ENCODE results near the gene CAPN13. TPM values are rescaled to one million over a fixed set of nuclear protein-coding genes. Genes with fewer than 3 reads are reported as not detected.

Gene CAPN13
- total RNA-seq, 1 donor from 2014 or later: not detected

DNA sequence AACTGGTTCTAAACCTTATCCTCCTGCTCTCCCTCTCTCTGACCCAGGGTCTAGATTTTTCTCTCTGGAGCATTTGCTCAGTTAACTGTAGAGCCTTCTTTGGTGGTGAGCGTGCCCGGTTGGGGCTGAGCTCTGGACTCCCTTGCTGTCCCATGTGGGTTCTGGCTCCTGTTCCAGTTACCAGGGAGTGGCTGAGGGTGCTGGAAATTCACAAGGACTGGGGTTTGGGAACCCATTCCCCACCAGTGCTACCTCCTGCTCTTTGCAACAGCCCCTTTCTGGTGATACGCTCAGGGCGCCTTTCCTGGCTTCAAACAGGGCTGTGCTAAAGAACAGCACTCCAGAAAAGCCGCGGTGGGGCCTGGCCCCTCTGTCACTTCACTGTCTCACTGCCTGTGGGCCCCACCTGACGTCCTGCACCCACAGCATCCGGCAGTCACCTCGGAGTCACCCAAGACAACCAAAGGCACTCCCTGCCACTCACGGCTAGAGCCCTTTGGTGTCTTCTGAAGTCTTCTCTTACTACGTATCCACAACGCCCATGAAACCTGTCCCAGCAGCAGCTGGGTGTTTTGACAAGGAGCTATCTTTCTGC, 41.3 kb downstream of the CAPN13 start:
- H3K27ac ChIP-seq (ENCODE audit: low read depth, low read length): no peak overlapping the region
- no peaks in the 10 kb centered on the region for H3K9me3 ChIP-seq (ENCODE audit: control insufficient read depth in 3 of 3, low read length in 3 of 3)
- H3K4me3 ChIP-seq (ENCODE audit: low read length in 3 of 3): no peak overlapping the region
- peaks cover 0 to 20% (median 9%) of the 10 kb centered on the region in 3 donors for H3K27me3 ChIP-seq (ENCODE audit: control insufficient read depth in 3 of 3, insufficient read depth in 3 of 3, low read length in 3 of 3)
- no peaks in the 10 kb centered on the region for H3K36me3 ChIP-seq (ENCODE audit: control insufficient read depth in 3 of 3, insufficient read depth in 3 of 3, low read length in 3 of 3)
- no peak overlapping the region for H3K9ac ChIP-seq (ENCODE audit: low read depth in 1 of 3, low read length in 3 of 3)
- peaks cover 0 to 5% (median 4%) of the 10 kb centered on the region in 3 donors for H3K4me1 ChIP-seq (ENCODE audit: control insufficient read depth in 3 of 3, insufficient read depth in 3 of 3, low read length in 3 of 3)

DNA sequence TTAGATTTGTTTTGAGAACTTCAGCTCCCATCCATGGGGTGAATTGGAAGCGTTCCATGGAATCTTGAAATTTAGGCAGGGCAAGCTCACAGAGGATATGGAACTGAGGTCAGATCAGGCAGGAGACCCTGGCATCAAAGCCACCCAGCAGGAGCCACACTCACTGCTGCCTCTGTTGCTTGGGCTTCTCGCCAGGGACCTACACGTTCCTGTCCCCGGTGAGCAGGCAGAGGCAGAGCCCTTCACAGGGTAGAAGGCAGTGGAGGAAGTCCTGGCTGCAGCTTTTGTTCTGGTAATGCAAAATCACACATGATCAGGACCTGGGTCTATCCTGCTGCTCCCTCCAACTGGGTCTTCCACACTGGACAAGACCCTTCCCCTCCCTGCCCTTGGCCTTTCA, 42.1 kb downstream of the CAPN13 start:
- Histone ChIP-seq H3K4me1 (ENCODE audit: control insufficient read depth in 3 of 3, insufficient read depth in 3 of 3, low read length in 3 of 3) (peaks cover 0 to 5% (median 4%) of the 10 kb centered on the region in 3 donors), H3K4me3 (ENCODE audit: low read length in 3 of 3) (no peak overlapping the region), H3K9ac (ENCODE audit: low read depth in 1 of 3, low read length in 3 of 3) (no peak overlapping the region), H3K27me3 (ENCODE audit: control insufficient read depth in 3 of 3, insufficient read depth in 3 of 3, low read length in 3 of 3) (peaks cover 0 to 18% (median 10%) of the 10 kb centered on the region in 3 donors), H3K9me3 (ENCODE audit: control insufficient read depth in 3 of 3, low read length in 3 of 3) (no peaks in the 10 kb centered on the region), H3K27ac (ENCODE audit: low read depth, low read length) (no peak overlapping the region), H3K36me3 (ENCODE audit: control insufficient read depth in 3 of 3, insufficient read depth in 3 of 3, low read length in 3 of 3) (no peaks in the 10 kb centered on the region)

DNA sequence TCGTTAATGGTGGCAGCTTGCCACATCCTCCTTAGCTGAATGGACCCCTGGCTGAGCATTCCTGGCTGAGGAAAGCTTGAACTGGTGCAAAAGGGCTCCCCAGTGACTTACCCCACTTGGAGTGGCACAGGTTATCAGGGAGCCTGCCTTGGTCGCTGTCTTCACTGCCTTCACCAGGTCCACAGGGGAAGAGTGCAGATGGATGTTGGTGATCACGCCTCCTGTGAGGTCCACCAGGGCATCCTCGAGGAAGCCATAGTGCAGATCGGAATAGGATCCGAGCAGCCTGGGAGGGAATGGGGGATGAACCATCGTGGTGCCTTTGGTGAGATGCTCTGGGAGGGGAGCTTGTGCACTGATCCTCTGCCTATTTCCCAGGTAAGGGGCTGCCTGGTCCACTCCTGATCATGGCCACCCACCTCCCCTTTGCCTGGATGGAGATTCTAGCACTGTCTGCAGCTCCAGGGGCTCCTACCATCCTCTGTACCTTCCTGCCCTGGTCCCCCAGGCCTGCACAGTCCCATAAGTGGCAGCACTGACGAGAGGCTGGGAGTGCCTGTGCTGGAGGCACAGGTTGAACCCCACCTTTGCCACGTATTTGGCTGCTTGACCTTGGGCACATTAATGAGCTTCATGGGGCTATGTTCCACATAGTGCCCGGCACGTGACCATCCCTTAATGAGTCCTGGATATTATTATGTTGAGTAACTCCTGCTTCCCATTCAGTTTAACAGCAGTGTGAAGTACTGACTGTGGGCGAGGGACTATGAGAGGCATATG, 43.0 kb downstream of the CAPN13 start:
- Histone ChIP-seq H3K4me1 (ENCODE audit: control insufficient read depth in 3 of 3, insufficient read depth in 3 of 3, low read length in 3 of 3) (peaks cover 0 to 5% (median 4%) of the 10 kb centered on the region in 3 donors), H3K9me3 (ENCODE audit: control insufficient read depth in 3 of 3, low read length in 3 of 3) (no peaks in the 10 kb centered on the region), H3K36me3 (ENCODE audit: control insufficient read depth in 3 of 3, insufficient read depth in 3 of 3, low read length in 3 of 3) (no peaks in the 10 kb centered on the region), H3K27me3 (ENCODE audit: control insufficient read depth in 3 of 3, insufficient read depth in 3 of 3, low read length in 3 of 3) (peaks cover 3 to 18% (median 14%) of the 10 kb centered on the region in 3 donors), H3K27ac (ENCODE audit: low read depth, low read length) (no peak overlapping the region), H3K4me3 (ENCODE audit: low read length in 3 of 3) (no peak overlapping the region), H3K9ac (ENCODE audit: low read depth in 1 of 3, low read length in 3 of 3) (no peak overlapping the region)

DNA sequence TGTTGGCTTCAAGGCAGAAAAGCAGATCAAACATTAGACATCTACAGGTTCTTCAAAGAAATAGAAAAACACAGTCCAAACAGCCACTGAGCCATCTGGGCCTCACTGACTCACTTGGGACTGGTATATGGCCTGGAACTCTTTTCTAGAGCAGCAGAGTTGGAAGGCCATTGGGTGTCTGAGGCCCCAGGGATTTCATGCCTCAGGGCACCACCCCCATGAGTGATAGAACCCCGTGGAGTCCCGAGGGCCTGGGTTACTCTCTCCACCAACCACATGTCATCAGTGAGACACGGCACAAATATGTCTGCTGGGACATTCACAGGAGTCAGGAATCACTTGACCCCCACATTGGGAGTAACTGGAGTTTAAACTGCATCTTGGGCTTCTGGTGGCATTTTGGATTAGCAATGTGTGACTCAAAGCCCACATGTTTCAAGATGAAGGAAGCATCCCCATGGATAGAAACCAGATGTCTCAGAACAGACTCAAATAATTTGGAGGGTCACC, 44.0 kb downstream of the CAPN13 start:
- H3K4me1 ChIP-seq (ENCODE audit: control insufficient read depth in 3 of 3, insufficient read depth in 3 of 3, low read length in 3 of 3): peaks cover 0 to 3% (median 0%) of the 10 kb centered on the region in 3 donors
- H3K27ac ChIP-seq (ENCODE audit: low read depth, low read length): no peak overlapping the region
- H3K4me3 ChIP-seq (ENCODE audit: low read length in 3 of 3): no peak overlapping the region
- H3K36me3 ChIP-seq (ENCODE audit: control insufficient read depth in 3 of 3, insufficient read depth in 3 of 3, low read length in 3 of 3): no peaks in the 10 kb centered on the region
- no peaks in the 10 kb centered on the region for H3K9me3 ChIP-seq (ENCODE audit: control insufficient read depth in 3 of 3, low read length in 3 of 3)
- H3K27me3 ChIP-seq (ENCODE audit: control insufficient read depth in 3 of 3, insufficient read depth in 3 of 3, low read length in 3 of 3): peaks cover 3 to 23% (median 14%) of the 10 kb centered on the region in 3 donors
- H3K9ac ChIP-seq (ENCODE audit: low read depth in 1 of 3, low read length in 3 of 3): no peak overlapping the region

DNA sequence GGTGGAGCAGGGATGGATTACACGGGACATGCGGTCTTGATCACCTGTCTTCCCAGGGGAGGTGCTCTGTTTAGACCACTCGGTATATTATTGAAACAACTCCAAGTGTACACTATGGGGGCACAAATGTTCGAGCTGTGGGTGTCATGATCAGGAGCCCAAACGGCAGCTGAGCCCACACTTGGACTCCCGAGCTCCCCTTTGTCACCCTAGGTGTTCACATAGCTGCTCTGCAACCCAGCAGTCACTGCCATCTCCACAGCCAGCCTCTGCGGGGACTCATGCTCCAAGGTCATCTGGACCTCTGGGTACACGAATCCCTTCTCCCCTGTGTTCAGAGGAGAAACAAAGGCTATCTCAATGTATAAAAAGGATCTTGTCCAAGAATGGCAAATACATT, 46.0 kb downstream of the CAPN13 start:
- peaks cover 0 to 2% (median 0%) of the 10 kb centered on the region in 3 donors for H3K4me1 ChIP-seq (ENCODE audit: control insufficient read depth in 3 of 3, insufficient read depth in 3 of 3, low read length in 3 of 3)
- no peaks in the 10 kb centered on the region for H3K9me3 ChIP-seq (ENCODE audit: control insufficient read depth in 3 of 3, low read length in 3 of 3)
- H3K4me3 ChIP-seq (ENCODE audit: low read length in 3 of 3): no peak overlapping the region
- H3K27me3 ChIP-seq (ENCODE audit: control insufficient read depth in 3 of 3, insufficient read depth in 3 of 3, low read length in 3 of 3): peaks cover 3 to 26% (median 14%) of the 10 kb centered on the region in 3 donors
- H3K27ac ChIP-seq (ENCODE audit: low read depth, low read length): no peak overlapping the region
- no peaks in the 10 kb centered on the region for H3K36me3 ChIP-seq (ENCODE audit: control insufficient read depth in 3 of 3, insufficient read depth in 3 of 3, low read length in 3 of 3)
- no peak overlapping the region for H3K9ac ChIP-seq (ENCODE audit: low read depth in 1 of 3, low read length in 3 of 3)

DNA sequence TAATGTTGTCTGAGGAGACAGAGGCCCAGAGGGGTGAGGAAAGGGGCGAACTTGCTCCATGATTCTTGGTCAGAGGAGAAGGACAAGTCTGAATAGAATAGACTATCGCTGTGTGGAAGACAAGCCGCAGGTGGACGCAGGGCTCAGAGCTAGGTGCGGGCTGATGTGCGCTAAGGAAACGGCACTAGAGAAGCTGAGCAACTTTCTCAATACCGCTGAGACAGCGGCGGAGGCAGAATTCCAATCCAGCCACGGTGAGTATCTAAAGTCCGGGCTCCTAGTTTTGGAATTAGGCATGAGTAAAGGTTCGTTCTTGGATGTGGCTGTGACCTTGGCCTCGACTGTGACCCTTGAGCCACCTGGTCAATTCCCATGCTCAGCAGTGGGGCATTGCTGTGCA, 47.8 kb downstream of the CAPN13 start:
- H3K9me3 ChIP-seq (ENCODE audit: control insufficient read depth in 3 of 3, low read length in 3 of 3): no peaks in the 10 kb centered on the region
- H3K9ac ChIP-seq (ENCODE audit: low read depth in 1 of 3, low read length in 3 of 3): no peak overlapping the region
- peaks cover 9 to 31% (median 22%) of the 10 kb centered on the region in 3 donors for H3K27me3 ChIP-seq (ENCODE audit: control insufficient read depth in 3 of 3, insufficient read depth in 3 of 3, low read length in 3 of 3)
- no peaks in the 10 kb centered on the region for H3K36me3 ChIP-seq (ENCODE audit: control insufficient read depth in 3 of 3, insufficient read depth in 3 of 3, low read length in 3 of 3)
- H3K4me3 ChIP-seq (ENCODE audit: low read length in 3 of 3): no peak overlapping the region
- H3K27ac ChIP-seq (ENCODE audit: low read depth, low read length): no peak overlapping the region
- H3K4me1 ChIP-seq (ENCODE audit: control insufficient read depth in 3 of 3, insufficient read depth in 3 of 3, low read length in 3 of 3): peaks cover 0 to 5% (median 0%) of the 10 kb centered on the region in 3 donors

DNA sequence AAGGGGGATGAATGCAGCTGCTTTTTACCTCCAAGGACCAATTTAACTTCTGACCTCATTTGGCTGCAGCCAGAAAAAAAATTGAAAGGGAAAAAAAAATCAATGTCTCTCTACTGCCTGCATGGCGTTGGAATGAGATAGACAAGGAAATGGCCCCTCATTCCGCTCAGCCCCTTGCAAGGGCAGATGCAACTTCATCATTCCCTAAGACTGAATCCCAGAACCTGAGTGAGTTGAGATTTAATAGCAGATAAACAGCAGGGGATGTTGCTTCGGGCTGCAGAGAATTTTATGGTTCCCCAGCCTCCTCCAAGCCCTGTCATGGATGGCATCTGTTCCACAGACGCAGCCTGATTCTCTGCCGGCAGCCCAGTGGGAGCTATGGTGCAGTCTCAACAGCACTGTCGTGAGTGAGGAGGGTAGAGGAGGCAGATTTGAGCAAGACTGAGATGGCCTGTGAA, 49.0 kb downstream of the CAPN13 start:
- Histone ChIP-seq H3K27me3 (ENCODE audit: control insufficient read depth in 3 of 3, insufficient read depth in 3 of 3, low read length in 3 of 3) (peaks cover 9 to 33% (median 24%) of the 10 kb centered on the region in 3 donors), H3K4me3 (ENCODE audit: low read length in 3 of 3) (no peak overlapping the region), H3K27ac (ENCODE audit: low read depth, low read length) (no peak overlapping the region), H3K9me3 (ENCODE audit: control insufficient read depth in 3 of 3, low read length in 3 of 3) (no peaks in the 10 kb centered on the region), H3K36me3 (ENCODE audit: control insufficient read depth in 3 of 3, insufficient read depth in 3 of 3, low read length in 3 of 3) (no peaks in the 10 kb centered on the region), H3K4me1 (ENCODE audit: control insufficient read depth in 3 of 3, insufficient read depth in 3 of 3, low read length in 3 of 3) (peaks cover 0 to 5% (median 0%) of the 10 kb centered on the region in 3 donors), H3K9ac (ENCODE audit: low read depth in 1 of 3, low read length in 3 of 3) (no peak overlapping the region)

DNA sequence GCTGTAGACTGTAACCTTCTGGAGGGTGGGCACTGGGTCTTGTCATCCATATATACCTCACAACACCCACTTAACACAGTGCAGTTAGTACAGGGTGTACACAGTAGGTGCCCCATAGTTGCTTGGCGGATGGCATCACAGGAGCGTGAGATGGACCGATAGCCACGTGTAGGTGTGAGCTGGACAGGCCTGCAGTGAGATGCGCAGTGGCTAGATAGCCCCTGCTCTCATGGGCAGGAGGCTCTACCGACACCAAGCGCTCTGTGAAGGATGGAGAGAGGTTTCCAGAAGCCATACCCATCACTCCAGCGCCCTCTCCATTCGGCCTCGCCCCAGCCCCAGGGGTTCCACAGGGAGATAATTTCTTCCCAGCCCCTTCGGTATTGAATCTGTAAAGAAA, 49.5 kb downstream of the CAPN13 start:
- Histone ChIP-seq H3K36me3 (ENCODE audit: control insufficient read depth in 3 of 3, insufficient read depth in 3 of 3, low read length in 3 of 3) (no peaks in the 10 kb centered on the region), H3K27me3 (ENCODE audit: control insufficient read depth in 3 of 3, insufficient read depth in 3 of 3, low read length in 3 of 3) (peaks cover 9 to 35% (median 25%) of the 10 kb centered on the region in 3 donors), H3K27ac (ENCODE audit: low read depth, low read length) (no peak overlapping the region), H3K4me3 (ENCODE audit: low read length in 3 of 3) (no peak overlapping the region), H3K9ac (ENCODE audit: low read depth in 1 of 3, low read length in 3 of 3) (no peak overlapping the region), H3K4me1 (ENCODE audit: control insufficient read depth in 3 of 3, insufficient read depth in 3 of 3, low read length in 3 of 3) (peaks cover 0 to 5% (median 0%) of the 10 kb centered on the region in 3 donors), H3K9me3 (ENCODE audit: control insufficient read depth in 3 of 3, low read length in 3 of 3) (no peaks in the 10 kb centered on the region)

DNA sequence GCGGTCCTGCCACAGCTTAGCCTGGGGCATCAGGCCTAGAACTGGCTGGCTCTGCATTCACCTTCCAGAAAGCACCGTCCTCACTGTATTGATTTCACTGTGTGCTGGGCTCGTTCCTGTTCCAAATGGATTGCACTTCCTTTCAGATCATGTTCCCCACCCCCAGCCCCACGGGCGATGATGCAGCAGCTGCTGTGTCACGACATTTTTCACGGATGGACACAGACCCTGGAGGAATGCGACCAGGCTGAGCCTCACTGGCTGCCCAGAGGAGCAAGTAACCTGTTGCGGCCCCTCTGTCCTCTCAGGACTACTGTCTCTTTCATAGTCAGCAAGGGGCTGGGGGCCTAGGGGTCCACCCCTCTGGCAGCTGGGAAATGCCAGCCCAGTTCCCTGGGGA, 50.3 kb downstream of the CAPN13 start:
- no peak overlapping the region for H3K27ac ChIP-seq (ENCODE audit: low read depth, low read length)
- H3K4me1 ChIP-seq (ENCODE audit: control insufficient read depth in 3 of 3, insufficient read depth in 3 of 3, low read length in 3 of 3): peaks cover 0 to 5% (median 0%) of the 10 kb centered on the region in 3 donors
- H3K9ac ChIP-seq (ENCODE audit: low read depth in 1 of 3, low read length in 3 of 3): no peak overlapping the region
- peaks cover 13 to 41% (median 31%) of the 10 kb centered on the region in 3 donors for H3K27me3 ChIP-seq (ENCODE audit: control insufficient read depth in 3 of 3, insufficient read depth in 3 of 3, low read length in 3 of 3)
- no peaks in the 10 kb centered on the region for H3K9me3 ChIP-seq (ENCODE audit: control insufficient read depth in 3 of 3, low read length in 3 of 3)
- H3K36me3 ChIP-seq (ENCODE audit: control insufficient read depth in 3 of 3, insufficient read depth in 3 of 3, low read length in 3 of 3): no peaks in the 10 kb centered on the region
- no peak overlapping the region for H3K4me3 ChIP-seq (ENCODE audit: low read length in 3 of 3)

Data from skeletal muscle tissue (tissue), 4 donors.